Cerebellar nuclear complex (tissue), 1 donor: ENCODE results near the gene GLG1.

Experiments
- DNase-seq, 2 experiments: peaks; one replicate each; lab custom pipeline; 2025; lab: John Stamatoyannopoulos, UW

Gene GLG1

DNA sequence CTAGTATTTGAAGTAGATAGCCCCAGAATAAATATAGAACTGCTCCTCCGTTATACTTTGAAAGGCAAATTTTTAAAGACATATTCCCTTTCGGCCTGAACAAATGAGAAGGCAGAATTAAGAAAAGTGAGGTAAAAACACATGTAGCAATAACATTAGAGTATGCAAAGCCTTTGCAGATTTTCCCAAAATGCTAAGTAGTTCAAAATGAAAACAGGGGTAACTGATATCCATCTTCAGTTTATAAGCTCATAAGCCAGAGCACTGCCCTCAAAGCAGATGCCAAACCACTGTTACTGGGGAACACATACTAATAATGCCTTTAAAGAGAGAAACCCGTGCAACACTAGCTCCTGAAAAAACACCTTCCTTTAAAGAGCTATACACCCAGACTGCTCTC is 134.4 kb downstream of the GLG1 start:
- no peak for DNase-seq

DNA sequence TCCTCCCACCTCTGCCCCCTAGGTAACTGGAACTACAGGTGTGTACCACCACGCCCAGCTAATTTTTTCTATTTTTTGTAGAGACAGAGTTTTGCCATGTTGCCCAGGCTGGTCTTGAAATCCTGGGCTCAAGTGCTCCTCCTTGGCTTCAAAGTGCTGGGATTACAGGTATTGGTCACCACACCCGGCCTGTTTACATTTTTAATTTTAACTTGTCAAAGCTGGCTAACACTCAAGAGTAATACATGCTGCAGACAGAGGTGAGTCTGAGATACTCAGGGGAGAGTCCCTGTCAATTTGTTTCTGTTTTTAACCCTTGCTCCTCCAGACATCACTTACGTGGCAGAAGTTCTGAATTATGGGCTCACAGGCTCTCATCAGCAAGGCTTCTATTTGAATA is 134.9 kb downstream of the GLG1 start:
- DNase-seq = no peak

DNA sequence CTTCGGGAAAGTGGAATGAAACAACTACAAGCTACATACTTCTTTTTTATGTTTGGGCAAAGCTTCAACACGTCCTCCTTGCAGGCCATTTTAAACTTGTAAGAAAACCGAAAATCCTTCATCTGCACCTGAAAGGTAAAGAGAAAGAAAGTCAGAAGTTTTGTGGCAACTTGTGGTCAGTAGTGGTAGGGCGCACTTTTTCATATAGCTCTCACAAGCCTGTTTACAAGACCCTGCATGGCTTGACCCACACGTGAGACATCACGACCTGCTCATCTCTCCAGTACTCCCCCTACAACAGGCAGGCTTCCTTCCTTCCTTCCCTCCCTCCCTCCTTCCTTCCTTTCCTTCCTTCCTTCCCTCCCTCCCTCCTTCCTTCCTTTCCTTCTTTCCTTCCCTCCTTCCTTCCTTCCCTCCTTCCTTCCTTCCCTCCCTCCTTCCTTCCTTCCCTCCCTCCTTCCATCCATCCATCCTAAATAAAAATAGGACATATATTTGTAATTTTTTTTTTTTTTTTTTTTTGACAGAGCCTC is 136.9 kb downstream of the GLG1 start:
- no peak for DNase-seq

DNA sequence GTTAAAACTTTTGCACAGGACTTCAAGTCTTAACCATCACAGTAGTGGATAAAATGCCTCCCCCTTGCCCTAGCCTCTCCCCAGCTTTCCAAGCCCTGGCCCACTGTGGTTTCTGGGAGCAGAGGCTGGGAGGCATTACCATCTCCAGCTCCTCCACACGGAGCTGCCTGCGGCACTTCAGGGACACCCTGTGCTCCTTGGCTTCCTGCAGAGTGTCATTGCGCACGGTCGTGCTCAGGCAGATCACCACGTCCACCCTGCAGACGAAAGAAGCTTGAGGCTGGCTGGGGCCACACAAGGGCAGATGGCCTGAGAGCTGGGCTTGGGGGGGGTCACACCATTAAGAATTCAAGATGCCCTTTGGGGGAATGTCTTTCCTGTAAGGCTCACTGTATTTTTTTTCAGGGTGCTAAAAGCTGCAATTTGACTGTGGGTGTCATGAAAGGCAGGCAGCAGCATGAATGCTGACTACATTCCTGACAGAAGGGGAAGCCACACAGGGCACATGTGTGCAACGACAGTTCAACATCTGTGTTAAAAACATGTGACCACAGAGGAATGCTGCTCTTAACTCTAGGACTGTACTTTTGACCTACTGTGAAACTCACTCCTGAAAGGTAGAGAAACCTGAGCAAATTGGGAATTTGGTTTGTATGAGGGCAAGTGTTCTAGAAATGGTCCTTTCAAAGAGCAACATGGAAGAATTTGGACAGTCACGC is 137.9 kb downstream of the GLG1 start:
- no peak for DNase-seq

DNA sequence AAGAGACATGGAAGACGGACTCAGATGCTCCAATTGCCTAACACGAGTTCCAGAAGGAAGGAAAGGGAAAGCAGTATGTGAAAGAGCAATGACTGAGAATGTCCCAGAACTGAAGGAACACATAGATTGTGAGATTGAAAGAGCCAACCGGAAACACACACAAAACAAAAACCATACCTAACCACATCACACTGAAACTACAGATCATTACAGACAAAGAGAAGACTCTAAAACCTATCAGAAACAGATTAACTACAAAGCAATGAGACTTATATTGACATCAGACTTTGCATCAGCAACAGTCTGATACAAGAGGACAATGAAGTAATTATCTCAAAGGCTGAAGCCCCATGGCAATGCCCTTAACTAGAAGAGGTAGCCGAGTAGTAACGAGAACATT is 140.0 kb downstream of the GLG1 start:
- no peak for DNase-seq

DNA sequence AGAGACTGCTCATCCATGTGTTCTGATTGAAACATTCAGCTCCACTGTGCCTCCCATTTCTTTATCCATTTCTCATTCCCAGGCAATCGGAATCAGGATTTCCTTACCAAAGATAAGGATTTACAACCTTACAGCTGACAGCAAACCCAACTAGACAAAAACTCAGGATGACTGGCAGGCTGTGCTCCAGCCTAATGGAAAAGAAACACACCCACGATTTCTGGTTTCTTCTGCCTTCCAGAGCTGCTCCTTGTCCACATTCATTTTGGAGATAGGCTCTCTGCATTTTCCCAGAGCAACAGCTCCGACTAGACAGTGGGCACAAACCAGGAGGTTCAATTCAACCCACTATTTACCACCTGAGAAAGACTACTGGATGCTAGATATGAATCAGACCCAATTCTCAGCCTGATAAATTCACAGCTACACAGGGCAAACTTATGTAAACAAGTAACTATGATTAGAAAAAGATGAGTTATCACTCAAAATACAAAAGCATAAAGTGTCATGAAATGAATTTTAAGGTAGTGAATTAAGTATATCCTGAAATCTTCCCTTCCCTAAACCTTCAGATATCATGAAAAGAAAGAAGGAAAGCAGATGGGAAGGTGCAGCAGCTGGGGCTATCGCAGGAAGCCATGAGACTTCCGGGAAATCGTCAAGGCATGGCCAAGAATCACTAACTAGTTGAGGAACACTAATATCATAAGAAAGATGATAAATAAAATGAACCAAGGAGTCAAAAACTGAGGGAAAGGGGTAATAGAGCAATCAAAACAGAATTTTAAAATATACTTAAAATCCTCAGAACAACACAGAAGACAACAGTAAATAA is 140.8 kb downstream of the GLG1 start:
- DNase-seq = no peak

DNA sequence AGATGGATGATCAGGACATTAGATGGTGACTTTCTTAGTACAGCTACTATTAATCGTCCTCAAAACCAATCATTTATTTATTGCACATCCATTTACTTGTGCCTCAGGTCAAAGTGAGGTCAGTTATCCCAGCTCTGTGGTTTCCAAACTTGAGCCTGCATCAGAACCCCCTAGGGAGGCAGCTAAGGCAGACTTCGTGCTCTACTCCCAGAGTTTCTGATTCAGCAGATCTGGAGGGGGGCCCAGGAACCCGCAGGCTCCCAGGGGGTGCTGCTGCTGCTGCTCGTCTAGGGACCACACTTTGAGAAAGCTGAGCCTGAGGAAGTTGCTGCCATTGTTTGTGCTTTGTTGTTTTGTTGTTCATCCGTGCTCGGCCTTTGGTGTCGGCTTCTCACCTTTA is 141.6 kb downstream of the GLG1 start:
- no peak for DNase-seq

DNA sequence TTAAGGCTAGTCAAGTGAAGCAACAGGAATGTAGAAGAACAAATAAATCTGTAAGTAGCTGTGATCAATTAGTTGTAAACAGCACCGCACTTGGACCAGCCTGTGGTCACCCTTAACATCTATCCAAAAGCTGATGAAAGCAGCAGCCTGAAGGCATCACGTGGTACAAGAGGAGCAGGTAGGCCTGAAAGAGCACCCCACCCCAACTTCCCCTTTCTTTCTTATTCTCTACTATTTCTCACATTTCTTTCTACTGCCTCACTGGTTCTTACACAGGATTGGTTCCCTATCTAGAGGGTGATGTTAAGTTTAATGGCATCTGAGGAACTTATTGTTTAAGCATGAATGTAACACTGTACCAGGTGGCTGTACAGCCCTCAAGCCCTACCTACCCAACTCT is 143.0 kb downstream of the GLG1 start:
- DNase-seq = no peak

DNA sequence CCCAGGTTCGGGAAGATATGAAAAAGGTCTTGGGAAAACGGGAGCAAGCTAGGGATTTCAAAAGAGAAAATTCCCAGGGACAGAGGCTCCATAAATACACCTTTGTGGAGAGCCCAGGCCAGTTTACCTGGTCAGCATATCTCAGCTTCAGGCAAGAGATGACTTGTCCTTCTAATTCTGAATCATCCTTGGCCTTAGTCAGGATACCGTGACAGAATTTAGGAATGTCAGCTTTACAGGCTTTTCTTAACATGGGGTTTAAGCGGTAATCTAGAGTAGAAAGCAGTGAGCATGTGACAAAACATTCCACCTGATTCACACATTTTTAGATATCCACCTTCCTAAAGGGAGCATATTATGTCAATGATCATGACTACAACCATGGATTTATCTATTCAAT is 144.6 kb downstream of the GLG1 start:
- no peak for DNase-seq

DNA sequence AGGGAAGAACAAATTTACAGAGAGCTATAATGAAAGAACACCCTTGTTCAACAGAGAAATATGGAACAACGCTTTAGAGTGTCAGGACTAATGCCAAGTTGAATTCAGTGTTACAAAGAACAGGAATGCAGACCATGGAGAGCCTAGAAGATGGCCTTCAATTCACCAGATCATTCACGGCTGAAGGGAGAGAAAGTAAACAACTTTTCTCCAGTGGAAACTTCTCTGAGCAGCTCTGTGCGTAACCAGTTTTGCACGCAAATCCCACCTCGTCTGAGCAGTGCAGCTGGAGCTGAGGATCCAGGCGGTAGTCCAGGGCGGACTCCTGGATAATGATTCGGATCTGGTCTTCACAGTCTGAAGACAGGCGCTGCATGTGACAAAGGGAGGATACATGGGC is 145.1 kb downstream of the GLG1 start:
- DNase-seq = no peak

DNA sequence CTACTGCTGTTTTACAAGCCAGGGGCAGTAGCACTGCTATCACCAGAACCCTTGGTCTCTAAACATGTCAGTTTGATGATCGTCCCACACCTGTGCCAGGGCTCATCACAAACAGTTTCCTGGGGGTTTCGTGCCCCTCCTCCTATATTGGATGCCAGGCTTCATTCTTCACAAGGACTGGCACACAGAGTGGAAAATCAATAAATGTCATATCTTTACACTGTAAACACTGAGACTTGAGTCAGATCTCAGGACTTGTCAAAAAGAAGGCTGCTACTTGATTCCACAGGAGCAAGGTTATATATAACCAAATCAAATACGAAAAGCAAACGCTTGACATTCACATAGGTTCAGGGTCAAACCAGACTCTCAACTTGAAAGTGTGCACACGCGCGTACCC is 146.4 kb downstream of the GLG1 start:
- DNase-seq = no peak

DNA sequence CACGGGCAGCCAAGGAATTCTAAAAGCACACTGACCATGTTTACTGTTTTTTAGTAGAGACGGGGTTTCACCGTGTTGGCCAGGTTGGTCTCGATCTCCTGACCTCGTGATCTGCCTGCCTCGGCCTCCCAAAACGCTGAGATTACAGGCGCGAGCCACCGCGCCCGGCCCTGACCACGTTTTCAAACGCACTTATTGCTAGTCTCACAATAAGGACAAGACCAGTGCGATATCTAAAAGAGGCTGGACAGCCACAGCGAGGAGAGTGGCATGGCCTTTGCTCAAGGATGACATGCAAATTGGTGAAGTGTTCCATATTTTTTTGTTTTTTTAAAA is 150.7 kb downstream of the GLG1 start:
- DNase-seq = no peak

DNA sequence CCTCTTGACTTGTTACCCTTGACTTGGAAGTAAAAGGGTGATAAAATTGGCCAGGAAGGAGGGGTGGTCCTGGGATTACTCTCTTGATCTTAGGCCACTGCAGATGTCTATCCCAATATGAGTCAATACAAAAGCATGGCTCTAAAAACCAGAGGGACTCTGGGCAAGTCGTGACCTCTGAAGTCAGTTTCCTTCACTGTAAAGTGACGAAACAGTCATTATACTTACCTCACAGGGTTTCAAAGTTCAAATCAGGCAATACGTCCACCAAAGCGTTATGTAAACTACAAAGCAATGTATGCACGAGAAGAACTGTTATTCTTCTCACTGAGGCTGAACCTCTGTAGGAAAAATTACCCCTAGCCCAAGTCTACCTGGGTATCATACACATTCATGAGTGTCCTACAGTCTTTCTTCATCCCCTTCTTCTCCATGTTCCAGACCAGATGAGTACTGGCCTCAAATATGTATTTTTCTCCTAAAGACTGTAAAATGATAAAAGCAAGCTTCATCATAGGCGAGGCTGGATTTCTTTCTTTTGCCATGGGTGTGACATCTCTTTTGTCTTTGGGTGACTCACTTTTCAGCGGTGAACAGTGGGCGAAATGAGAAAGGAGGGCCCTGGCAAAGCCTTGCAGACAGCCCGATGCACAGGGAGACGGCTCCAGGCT is 151.2 kb downstream of the GLG1 start:
- no peak for DNase-seq

DNA sequence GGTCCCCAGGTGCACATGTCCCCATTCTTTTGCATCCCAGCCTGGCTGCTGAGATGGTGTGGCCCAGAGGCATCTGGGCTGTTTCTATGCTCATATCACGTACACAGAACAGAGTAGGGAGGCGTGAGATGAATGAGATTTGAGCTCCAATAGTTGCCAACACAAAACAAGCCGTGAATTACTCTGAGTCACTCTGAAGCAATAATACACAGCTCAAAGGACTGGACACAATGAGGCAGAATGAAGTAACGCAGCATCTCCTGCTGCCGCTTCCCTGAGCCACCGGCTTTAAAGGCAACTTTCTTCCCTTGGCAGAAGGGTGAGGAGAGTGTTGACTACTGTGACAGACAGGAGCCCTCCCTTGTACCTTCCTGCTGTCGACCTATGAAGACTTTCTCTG is 151.7 kb downstream of the GLG1 start:
- DNase-seq = no peak

DNA sequence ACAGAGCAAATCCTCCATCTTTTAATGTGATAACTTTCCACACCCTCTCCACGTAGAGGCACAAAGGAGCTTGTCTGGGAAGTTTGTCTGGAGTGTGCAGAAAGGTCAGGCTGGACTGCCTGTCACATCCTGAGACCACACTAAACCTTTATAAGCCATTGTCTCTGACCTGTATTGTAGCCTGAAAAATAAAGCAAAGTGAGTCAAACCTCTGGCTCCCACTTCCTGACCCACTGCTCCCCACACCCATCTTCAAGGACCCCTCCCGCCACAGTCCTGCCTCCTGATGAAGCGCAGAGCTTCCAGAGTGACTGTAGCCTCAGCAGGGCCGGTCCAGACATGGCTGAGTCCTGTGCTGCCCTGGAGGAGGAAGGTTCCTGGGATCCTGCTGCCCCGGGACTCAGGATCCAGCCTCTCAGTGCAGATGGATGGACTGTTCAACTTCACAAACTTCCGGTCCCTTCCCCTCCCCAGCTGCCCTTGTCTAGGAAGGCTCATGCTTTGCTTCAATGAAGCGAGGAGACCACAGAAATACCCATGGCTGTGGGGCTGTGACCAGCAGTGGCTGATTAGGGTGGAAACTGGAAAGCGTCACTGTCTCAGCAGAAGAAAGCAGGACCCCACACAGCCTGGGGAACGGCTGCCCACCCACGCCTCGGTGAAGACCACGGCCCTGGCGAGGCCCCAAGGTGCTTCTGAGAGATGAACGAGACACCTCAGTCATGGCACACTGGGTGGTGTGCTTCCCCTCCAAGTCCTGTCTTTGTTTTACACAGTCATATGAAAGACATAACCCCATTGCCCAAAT is 154.8 kb downstream of the GLG1 start:
- DNase-seq = no peak

DNA sequence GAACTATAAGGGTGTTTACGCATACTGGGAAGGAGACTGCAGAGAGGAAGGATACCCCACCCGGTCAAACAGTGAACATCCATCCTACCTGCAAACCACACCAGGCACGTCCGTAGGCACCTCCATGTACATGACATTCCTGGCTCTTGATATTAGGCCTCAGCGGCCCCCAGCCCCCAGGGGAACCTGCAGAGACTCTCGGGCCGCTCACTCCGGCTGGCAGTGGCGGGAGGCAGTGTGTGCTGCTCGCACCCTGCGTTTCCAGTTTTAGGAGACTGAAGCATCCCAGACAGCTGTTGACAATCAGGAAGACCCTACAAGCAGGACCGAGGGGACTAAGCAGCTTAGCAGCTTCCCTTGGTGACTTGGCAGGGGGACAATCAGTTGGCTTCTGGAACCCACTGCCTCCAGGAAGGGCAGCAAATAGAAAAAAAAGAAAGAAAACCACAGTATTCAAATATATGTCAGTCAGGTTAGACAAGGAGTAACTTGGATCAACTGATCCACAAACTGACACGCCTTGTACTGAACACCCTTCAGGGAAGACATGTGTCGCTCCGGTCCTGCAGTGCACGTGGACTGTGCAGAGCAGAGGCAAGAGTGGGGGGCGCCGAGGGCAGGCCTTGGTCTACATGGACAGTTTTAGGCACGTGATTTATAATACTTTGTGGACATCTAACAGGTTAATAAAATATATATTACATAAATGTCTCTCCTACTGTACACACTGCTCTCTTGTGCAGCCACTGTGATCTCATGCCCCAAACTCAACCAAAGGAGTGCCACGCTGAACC is 155.8 kb downstream of the GLG1 start:
- no peak for DNase-seq

DNA sequence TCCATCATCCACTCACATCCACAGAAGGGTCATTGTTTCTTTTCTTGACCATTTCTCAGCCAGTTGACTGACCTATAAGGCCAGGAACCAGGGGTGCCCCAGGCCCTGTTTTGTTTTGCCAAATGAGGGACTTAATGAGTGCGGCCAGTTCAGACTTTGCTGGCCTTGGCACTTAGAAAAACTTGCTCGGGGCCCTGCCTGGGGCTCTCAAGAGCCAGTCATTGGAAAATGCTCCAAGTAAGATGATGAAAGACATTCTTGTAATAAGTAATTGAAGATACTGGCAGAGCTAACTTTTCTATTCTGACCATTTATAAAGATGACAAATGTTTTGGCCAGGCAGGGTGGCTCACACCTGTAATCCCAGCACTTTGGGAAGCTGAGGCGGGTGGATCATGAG is 156.7 kb downstream of the GLG1 start:
- no peak for DNase-seq

DNA sequence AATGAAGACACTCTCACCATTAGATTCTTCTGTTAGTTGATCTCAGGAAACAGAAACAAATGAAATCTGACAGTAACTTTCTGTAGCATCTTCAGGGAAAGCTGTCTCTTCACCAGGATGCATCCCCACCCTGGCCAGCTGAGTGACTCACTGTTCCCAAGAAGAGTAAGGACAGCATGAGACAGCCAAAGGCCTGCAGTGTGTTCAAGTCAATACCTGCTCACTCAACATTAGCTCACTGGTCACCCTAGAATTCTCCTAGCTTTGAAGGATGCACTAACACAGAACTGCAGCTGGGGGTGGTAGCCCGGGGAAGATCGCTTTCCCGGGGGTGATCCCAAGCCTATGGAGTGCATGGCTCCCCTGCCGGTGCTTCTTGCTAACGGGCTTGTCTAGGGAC is 157.4 kb downstream of the GLG1 start:
- DNase-seq = no peak

DNA sequence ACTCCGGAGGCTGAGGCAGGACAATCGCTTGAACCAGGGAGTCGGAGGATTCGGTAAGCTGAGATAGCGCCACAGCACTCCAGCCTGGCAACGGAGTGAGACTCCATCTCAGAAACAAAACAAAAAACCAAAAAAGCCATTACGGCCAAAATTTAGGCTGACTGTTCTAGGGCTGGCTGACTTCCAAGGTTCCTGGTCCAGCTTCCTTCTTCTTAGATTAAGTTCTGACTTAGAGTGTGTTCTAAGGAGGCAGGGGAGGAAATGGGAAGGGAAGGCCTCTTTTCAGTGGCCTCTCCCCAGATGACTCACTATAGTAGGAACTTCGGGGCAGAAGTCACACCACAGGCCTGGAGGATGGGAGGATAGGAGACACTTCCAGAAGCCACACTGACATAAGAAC is 157.9 kb downstream of the GLG1 start:
- DNase-seq = no peak

DNA sequence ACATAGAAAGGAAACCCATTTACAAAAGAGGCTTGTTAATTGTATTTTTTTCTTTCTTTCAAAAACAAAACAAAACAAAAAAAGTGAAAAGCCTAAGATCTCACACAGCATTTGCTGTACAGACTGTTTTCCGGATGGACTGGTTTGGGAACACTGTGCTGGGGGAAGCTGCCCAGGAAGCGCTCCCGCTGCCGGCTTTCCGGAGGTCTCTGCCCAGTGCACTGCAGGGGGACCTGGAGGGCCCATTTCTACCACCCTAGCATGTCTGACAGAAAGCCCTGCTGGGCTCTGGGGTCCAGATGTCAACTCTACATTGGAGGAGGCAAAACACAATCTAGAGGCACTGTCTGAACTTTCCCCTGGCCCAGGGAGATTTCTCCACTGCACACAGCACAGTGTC is 159.3 kb downstream of the GLG1 start:
- no peak for DNase-seq

DNA sequence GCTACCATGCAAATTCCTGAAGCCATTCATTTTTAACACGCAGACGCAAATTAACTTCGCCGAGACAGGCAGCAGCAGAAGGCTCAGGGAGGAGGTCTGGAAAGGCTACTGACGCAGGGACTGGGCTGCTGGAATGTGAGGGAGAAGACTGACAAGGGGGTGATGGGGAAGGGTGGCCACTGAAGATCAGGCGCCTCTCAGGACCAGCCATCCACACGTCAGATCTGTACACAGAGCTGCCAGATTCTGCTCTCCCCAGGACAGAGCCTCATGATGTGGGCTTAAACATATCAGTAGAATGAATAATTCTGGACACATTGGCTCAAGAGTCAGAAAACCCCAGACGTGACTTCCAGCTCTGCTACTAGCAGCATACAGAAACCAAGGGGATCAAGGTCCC is 160.0 kb downstream of the GLG1 start:
- no peak for DNase-seq
